Endodermal cell (in vitro differentiated cells): ENCODE results near the gene ABI3. TPM values are rescaled to one million over a fixed set of nuclear protein-coding genes. Genes with fewer than 3 reads are reported as not detected.

Experiments used
- DNase-seq: peaks from one replicate; pipeline ENCODE4 v3.0.0-alpha.2; 2017
- H3K27ac ChIP-seq: 2 replicates; pipeline ENCODE4 v1.5.1; 2013; ENCODE audit warnings: mild to moderate bottlenecking, low read depth, low read length, moderate library complexity
- H3K27me3 ChIP-seq: 2 replicates; pipeline ENCODE4 v1.6.1; 2013; ENCODE audit warnings: mild to moderate bottlenecking, low read length, moderate library complexity; ENCODE audit not compliant: insufficient read depth, control insufficient read depth, poor library complexity, severe bottlenecking
- H3K36me3 ChIP-seq: 2 replicates; pipeline ENCODE4 v1.7.0; 2013; ENCODE audit warnings: mild to moderate bottlenecking, low read length, moderate library complexity; ENCODE audit not compliant: control insufficient read depth, insufficient read depth
- H3K4me1 ChIP-seq: one replicate; pipeline ENCODE4 v1.7.0; 2013; ENCODE audit warnings: low read length; ENCODE audit not compliant: control insufficient read depth, insufficient read depth
- H3K4me3 ChIP-seq: 2 replicates; pipeline ENCODE4 v1.5.1; 2013; ENCODE audit warnings: mild to moderate bottlenecking, low read length, moderate library complexity
- H3K9ac ChIP-seq: 2 replicates; pipeline ENCODE4 v1.6.1; 2013; ENCODE audit warnings: mild to moderate bottlenecking, low read length, moderate library complexity; ENCODE audit not compliant: poor library complexity, severe bottlenecking; ENCODE audit errors: extremely low read depth
- H3K9me3 ChIP-seq: 2 replicates; pipeline ENCODE4 v1.6.1; 2013; ENCODE audit warnings: mild to moderate bottlenecking, low read length, moderate library complexity; ENCODE audit not compliant: control insufficient read depth
- H3K27ac Mint-ChIP-seq: 2 replicates; pipeline ENCODE4 v1.8.0; 2020; ENCODE audit warnings: mixed read lengths
- H3K27me3 Mint-ChIP-seq: 2 replicates; pipeline ENCODE4 v1.8.0; 2021; ENCODE audit warnings: mild to moderate bottlenecking, mixed read lengths; ENCODE audit not compliant: insufficient read depth
- H3K36me3 Mint-ChIP-seq: 2 replicates; pipeline ENCODE4 v1.8.0; 2020; ENCODE audit warnings: low read depth, mixed read lengths
- H3K4me1 Mint-ChIP-seq: 2 replicates; pipeline ENCODE4 v1.8.0; 2020; ENCODE audit warnings: mixed read lengths
- H3K4me3 Mint-ChIP-seq: 2 replicates; pipeline ENCODE4 v1.8.0; 2020; ENCODE audit warnings: mild to moderate bottlenecking, moderate library complexity, mixed read lengths
- H3K9me3 Mint-ChIP-seq: 2 replicates; pipeline ENCODE4 v1.8.0; 2020; ENCODE audit warnings: mild to moderate bottlenecking, mixed read lengths
- CTCF ChIP-seq: fragments of 200-600 bp; sonication (generic); conservative IDR thresholded peaks from 2 replicates; pipeline ENCODE4 v1.5.0; 2021; ENCODE audit warnings: antibody characterized with exemption, mild to moderate bottlenecking
- WGBS, 2 experiments: methylation state at CpG; one replicate each; pipeline versions ENCODE4 v1.1.5 to v1.1.7; 2013; ENCODE audit warnings: missing lambda C conversion rate in 2 of 2, mixed read lengths in 1 of 2; ENCODE audit not compliant: insufficient coverage in 1 of 2, insufficient read length in 1 of 2; 5-methylcytosine and 5-hydroxymethylcytosine counted together
- total RNA-seq, 2 donors: library from RNA; stranded (reverse); fragmentation: NEBNext Ultra II Directional in 1 of 2; extraction: Animal tissue kit (Norgen Biotek cat#: 25700) in 1 of 2; gene quantifications; 2 replicates in 1 of 2; 3 replicates in 1 of 2; pipeline ENCODE4 v1.2.1, GENCODE V29; 2021

ABI3 gene
- total RNA-seq, 2 donors from 2014 or later: 0.58 to 1.7 TPM

GRCh38 chr17:49249292-49249794, 38.8 kb downstream of the ABI3 start:
- no peak overlapping the region for H3K9ac ChIP-seq
- no peak overlapping the region for H3K27ac ChIP-seq
- H3K27me3 Mint-ChIP-seq: no peaks in the 10 kb centered on the region
- H3K4me3 Mint-ChIP-seq: no peak overlapping the region
- no peaks in the 10 kb centered on the region for H3K36me3 ChIP-seq
- peaks cover 1% of the 10 kb centered on the region for H3K4me1 Mint-ChIP-seq
- no peaks in the 10 kb centered on the region for H3K36me3 Mint-ChIP-seq
- WGBS, 2 experiments: 84 to 94% methylated on average over 2 to 10 of the region's 10 CpGs
- TF ChIP-seq CTCF: no peak
- H3K4me3 ChIP-seq: no peak overlapping the region
- no peaks in the 10 kb centered on the region for H3K9me3 Mint-ChIP-seq
- DNase-seq: no peak
- no peaks in the 10 kb centered on the region for H3K4me1 ChIP-seq
- no peak overlapping the region for H3K27ac Mint-ChIP-seq
- no peaks in the 10 kb centered on the region for H3K27me3 ChIP-seq
- no peaks in the 10 kb centered on the region for H3K9me3 ChIP-seq

- Mint-ChIP-seq H3K9me3 (no peaks in the 10 kb centered on the region), H3K27me3 (no peaks in the 10 kb centered on the region), H3K27ac (no peak overlapping the region), H3K36me3 (no peaks in the 10 kb centered on the region), H3K4me3 (no peak overlapping the region), H3K4me1 (peaks cover 1% of the 10 kb centered on the region)
- no peak overlapping the region for H3K27ac ChIP-seq
- H3K4me1 ChIP-seq: no peaks in the 10 kb centered on the region
- WGBS, 2 experiments: 84 to 94% methylated on average over 7 to 12 of the region's 12 CpGs
- no peaks in the 10 kb centered on the region for H3K9me3 ChIP-seq
- H3K4me3 ChIP-seq: no peak overlapping the region
- H3K36me3 ChIP-seq: no peaks in the 10 kb centered on the region
- TF ChIP-seq CTCF: no peak
- H3K27me3 ChIP-seq: no peaks in the 10 kb centered on the region
- no peak for DNase-seq
- H3K9ac ChIP-seq: no peak overlapping the region
These were observed 39.5 kb downstream of the ABI3 start for GRCh38 chr17:49249890-49250522.

- H3K27me3 ChIP-seq: no peaks in the 10 kb centered on the region
- no peak overlapping the region for H3K27ac ChIP-seq
- Mint-ChIP-seq H3K27me3 (no peaks in the 10 kb centered on the region), H3K9me3 (no peaks in the 10 kb centered on the region), H3K4me1 (peaks cover 1% of the 10 kb centered on the region), H3K36me3 (no peaks in the 10 kb centered on the region), H3K27ac (no peak overlapping the region), H3K4me3 (no peak overlapping the region)
- H3K9me3 ChIP-seq: no peaks in the 10 kb centered on the region
- H3K4me3 ChIP-seq: no peak overlapping the region
- peak; percentile 72 for DNase-seq
- H3K36me3 ChIP-seq: no peaks in the 10 kb centered on the region
- TF ChIP-seq CTCF: peak; percentile 57
- WGBS, 2 experiments: 90 to 96% methylated on average over 4 to 6 of the region's 6 CpGs
- no peak overlapping the region for H3K9ac ChIP-seq
- no peaks in the 10 kb centered on the region for H3K4me1 ChIP-seq
These were observed 41.7 kb downstream of the ABI3 start for GRCh38 chr17:49252148-49252695.
